Tongue (tissue), 2 donors: Measurements from ENCODE around the gene ITSN1. TPM values are rescaled to one million over a fixed set of nuclear protein-coding genes. Genes with fewer than 3 reads are reported as not detected.
A peak's percentile ranks its signal among the peaks of the same experiment; 100 is the strongest.

Source experiments
- DNase-seq: peaks from one replicate; pipeline ENCODE4 v3.0.0-alpha.2; 2015
- total RNA-seq: library from RNA; depleted of rRNA; stranded (reverse); fragments of >200 nt; gene quantifications from one replicate; pipeline ENCODE4 v1.2.3, GENCODE V29; 2014

The ITSN1 gene
- total RNA-seq, 1 donor from 2014 or later: 74.2 TPM

GRCh38 chr21:33840771-33841170 is 198.5 kb downstream of the ITSN1 start:
- no peak for DNase-seq

- no peak for DNase-seq
Measured at GRCh38 chr21:33841561-33841960, 199.3 kb downstream of the ITSN1 start.

DNA sequence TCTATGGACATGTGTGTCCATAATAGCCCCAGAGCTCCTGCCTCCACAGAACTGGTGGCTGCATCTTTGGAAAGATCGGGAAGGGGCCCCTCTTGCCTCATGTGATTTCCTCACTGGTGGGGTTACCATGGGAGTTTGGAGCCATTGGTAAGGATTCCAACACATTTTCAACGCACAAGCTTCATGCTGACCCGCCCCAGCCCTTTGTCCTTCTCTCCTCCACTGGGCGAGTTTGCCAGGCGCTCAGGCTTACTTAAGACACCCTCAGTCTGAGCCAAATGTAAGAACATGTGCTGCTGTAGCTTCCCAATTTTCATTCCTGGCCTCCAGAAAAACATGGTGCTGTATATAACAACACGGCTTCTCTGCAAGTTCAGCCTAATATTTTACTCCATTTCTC is 200.9 kb downstream of the ITSN1 start:
- DNase-seq: peak; percentile 52

GRCh38 chr21:33844104-33844889 is 202.0 kb downstream of the ITSN1 start:
- peak; percentile 69 for DNase-seq

GRCh38 chr21:33844890-33845205 is 202.5 kb downstream of the ITSN1 start:
- DNase-seq: no peak

- no peak for DNase-seq
Measured at GRCh38 chr21:33846141-33846540, 203.8 kb downstream of the ITSN1 start.

- peak; percentile 85 for DNase-seq
Measured at GRCh38 chr21:33847588-33848248, 205.4 kb downstream of the ITSN1 start.

- no peak for DNase-seq
Measured at GRCh38 chr21:33848249-33848953, 206.1 kb downstream of the ITSN1 start.

GRCh38 chr21:33849834-33850233 is 207.5 kb downstream of the ITSN1 start:
- DNase-seq: no peak

GRCh38 chr21:33850401-33850800 is 208.1 kb downstream of the ITSN1 start:
- no peak for DNase-seq

DNA sequence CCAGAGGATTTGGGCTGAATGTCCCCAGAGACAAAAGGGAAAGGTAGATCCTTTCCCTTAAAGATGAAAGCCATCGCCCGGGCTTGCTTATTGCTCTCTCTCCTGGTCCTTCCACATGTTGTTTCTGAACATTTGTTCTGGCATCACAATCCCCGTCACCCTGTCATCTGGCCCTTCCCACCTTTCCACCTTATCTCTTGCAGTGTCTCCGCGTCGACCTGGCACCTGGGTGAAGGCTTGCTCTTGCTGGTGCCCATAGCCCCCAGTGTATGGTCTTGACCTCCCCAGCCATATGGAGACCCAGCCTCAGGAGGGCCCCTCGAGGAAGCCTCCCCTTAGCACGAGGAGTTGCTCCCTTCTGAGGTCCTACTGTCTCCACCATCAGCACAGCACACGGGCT is 208.7 kb downstream of the ITSN1 start:
- no peak for DNase-seq

DNA sequence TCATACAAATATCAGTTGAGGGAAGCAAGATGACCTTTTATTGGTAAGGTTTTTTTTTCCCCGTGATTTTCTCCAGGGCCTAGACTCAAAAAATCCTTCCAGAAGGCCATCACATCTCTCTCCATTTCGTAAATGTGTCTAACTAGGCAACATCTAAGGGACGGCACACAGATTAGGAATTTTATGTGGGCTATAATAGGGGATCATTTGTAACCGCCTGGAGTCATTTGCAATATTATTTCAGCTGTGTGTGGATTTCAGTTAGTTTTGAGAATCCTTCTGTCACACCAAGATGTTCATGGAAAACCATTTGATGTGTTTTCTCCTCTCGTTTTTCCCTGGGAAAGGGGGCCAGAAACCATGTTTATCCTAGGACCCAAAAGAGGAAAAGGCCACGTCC is 210.2 kb downstream of the ITSN1 start:
- DNase-seq: no peak

GRCh38 chr21:33854604-33855003 is 212.3 kb downstream of the ITSN1 start:
- peak; percentile 28 for DNase-seq

DNA sequence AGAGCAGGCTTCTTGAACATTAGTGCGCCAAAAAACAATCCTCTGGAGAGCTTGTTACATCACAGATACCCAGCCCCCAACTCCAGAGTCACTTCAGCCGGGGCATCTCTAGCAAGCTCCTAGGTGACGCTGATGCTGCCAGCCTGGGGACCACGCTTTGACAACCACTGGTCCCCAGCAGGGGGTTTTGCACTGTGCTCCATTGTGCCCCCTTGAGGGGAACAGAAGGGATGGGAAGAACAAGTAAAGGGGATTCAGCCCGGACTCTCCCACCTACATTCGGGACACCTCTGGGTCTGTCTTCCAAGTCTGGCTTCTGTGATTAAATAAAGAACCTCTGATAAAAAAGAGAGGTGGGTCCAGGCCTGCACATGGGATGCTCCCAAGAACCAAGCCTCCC is 212.9 kb downstream of the ITSN1 start:
- no peak for DNase-seq

DNA sequence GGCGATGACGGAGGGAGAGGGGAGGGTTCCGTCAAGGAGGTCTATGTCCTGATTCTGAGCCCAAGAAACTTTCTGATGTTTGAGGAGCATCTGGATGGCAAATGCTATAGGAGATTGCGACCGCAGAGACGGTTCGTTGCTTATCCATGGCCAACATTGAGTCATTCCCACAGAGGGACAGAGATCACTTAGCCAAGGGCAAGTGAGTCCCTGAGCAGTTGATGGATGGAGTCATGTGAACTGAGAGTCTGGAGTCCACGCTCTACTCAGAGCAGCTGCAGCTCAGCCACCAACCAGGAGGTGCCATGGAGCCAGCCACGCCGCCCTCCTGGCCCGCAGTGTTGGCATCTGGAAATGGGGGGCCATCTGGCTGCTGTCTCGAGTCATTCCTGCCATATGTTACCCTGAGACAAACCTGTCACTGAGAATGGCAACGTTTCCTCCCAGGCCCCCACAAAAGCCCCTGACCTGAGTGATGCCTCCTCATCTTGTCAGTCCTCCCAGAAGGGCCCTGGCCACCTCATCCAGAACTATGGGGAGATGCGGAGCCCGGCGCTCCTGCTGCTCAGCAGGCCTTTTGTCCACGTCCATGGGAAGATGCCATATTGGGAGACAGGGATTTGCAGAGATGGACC is 214.7 kb downstream of the ITSN1 start:
- no peak for DNase-seq

GRCh38 chr21:33857846-33858666 is 215.8 kb downstream of the ITSN1 start:
- DNase-seq: no peak

DNA sequence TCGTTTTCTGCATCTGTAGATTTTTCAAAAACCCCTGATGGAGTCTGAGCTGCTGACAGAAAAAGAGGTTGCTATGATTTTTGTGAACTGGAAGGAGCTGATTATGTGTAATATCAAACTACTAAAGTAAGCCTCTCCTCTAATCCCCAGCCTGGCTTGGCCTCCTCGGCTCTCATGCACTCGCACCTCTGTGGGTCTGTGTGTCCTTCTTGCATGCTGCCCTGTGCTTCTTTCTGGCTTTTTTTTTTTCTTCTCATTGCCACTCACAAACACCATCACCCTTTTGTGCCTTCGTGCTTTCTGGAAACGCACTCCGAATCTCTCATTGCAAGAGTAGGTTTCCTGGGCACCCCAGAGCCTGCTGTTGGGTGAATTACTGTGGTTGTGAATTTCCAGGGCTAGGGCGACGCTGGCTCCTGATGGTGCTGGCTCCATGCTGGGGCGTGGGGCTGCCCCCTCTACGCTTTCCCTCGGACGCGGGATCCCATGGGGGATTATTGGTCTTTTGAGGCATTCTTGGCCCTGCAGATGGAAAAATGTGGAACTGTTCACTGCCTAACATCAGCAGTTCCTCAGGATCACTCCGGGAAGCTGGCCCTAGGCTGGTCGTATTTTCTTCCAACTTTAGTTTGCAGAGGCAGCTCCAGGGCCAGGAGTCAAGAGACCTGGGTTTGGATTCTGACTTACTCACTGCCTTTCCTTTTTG is 216.5 kb downstream of the ITSN1 start:
- DNase-seq: no peak

GRCh38 chr21:33859373-33860102 is 217.2 kb downstream of the ITSN1 start:
- DNase-seq: no peak

GRCh38 chr21:33860332-33860879 is 218.1 kb downstream of the ITSN1 start:
- DNase-seq: no peak

DNA sequence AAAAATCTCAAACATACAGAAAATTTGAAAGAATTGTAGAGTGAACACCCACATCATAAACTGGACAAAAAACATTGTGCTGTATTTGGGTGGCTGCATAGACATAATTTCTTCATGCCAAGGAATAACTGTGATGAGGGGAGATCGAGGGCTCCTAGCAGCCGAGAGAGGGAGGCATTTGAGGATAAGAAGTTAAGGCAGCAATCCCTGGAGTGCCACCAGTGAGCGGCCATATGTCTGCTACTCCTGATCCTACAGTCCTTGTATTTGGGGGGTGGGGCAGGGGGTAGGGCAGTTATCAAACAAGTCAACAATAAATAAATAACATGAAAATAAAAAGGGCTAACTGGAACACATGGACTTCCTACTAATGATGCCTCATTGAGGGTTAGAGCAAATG is 218.8 kb downstream of the ITSN1 start:
- no peak for DNase-seq
